ENCODE measurements around the gene CROCC2. TPM values are rescaled to one million over a fixed set of nuclear protein-coding genes. Genes with fewer than 3 reads are reported as not detected.

CROCC2 gene
- total RNA-seq, 1 donor from 2014 or later = not detected

DNA sequence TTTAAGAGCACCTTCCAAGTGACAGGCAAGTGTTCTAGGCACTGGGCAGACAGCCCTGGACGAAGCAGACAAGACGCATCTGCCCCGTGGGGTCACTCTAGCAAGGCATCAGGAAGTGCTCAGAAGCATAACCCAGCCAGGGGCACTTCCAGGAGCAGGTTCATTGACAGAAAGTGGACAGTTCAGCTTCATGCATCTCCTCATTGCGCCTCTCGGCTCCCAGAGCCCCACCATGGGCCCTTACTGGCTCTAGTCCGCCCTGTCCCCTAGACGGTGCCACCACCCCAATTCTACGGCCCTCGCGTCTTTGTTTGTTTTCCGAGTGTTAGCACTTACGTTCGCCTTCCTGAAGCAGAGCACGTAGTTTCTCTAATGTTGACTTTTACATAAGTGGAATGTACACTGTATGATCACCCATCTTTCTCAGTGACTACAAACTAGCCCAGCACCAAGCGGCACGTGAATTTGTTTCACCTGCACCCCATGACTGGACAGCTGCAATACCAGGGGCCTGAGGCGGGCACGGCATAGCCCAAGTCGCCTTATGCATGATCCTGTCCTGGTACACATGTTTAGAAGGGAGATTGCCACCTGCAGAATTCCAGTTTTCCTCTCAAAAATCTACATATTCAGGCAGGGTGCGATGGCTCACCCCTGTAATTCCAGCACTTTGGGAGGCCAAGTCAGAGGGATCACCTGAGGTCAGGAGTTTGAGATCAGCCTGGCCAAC, 125.5 kb downstream of the CROCC2 start:
- DNase-seq (ENCODE audit: low spot score) = peak; percentile 65

DNA sequence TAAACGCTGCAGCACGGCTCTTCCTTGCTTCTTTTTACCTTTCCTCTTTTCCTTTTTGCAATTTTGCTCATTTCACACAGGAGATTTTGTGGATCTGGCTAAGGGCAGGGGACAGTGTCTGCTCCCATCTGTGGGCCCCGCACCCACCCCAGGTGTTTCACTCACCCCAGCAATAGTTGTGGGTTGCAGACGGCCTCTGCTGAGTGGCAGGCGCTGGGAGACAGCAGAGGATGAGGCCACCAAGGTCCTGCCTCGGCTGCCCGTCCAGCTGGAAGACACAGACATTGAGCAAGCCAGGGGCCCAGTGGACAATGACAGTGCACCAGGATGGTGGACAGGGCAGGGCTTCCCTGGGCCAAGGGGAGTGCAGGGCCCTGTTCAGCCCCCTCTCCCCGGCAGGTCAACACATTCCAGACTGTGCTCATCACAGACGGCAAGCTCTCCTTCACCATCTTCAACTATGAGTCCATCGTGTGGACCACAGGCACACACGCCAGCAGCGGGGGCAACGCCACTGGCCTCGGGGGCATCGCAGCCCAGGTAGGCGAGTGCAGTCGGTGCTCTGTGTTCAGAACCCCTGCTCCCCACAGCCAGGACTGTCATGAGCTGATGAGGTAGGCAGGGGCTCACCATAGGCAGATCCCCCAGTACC, 127.3 kb downstream of the CROCC2 start:
- DNase-seq (ENCODE audit: low spot score) = peak; percentile 64

DNA sequence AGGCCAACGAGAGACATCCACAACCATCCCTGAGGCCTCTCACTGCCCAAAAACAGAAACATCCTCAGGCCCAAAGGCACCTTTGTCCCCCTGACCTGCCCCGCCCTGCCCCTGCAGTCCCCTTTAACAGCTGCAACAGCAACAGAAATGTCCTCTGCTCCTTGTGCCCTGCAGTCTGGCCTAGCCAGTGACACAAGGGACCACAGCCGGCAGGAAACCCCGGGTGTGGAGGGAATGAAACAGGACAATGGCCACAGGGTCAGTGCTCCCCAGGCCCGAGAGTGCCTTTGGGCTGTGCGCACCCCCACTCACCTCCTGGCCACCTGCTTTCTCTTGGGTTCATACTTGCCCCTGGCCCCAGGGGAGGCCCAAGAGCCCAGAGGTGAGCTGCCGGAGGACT, 127.9 kb downstream of the CROCC2 start:
- peak; percentile 76 for DNase-seq (ENCODE audit: low spot score)

DNA sequence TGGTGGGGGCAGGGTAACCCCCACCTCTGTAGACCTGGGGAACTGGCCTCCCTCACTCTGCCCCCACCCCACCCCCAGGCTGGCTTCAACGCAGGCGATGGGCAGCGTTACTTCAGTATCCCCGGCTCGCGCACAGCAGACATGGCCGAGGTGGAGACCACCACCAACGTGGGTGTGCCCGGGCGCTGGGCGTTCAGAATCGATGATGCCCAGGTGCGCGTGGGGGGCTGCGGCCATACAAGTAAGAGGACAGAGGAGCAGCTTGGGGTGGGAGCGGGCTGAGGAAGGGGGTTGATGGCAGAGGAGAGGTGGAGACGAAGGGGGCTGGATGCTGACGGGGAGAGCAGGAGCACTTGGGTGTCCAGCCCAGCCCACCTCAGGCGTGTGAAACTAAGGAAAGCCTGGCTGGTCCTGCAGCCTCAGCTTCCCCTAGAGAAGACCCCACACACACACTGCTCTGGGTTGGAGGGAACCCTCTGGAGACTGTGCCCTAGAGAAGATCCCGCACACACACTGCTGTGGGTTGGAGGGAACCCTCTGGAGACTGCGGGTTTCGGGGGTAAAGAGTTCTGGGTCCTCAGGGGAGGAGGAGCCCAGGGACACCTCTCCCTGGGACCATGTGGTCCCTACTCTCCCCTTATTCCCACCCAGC, 128.5 kb downstream of the CROCC2 start:
- peak; percentile 78 for DNase-seq (ENCODE audit: low spot score)

DNA sequence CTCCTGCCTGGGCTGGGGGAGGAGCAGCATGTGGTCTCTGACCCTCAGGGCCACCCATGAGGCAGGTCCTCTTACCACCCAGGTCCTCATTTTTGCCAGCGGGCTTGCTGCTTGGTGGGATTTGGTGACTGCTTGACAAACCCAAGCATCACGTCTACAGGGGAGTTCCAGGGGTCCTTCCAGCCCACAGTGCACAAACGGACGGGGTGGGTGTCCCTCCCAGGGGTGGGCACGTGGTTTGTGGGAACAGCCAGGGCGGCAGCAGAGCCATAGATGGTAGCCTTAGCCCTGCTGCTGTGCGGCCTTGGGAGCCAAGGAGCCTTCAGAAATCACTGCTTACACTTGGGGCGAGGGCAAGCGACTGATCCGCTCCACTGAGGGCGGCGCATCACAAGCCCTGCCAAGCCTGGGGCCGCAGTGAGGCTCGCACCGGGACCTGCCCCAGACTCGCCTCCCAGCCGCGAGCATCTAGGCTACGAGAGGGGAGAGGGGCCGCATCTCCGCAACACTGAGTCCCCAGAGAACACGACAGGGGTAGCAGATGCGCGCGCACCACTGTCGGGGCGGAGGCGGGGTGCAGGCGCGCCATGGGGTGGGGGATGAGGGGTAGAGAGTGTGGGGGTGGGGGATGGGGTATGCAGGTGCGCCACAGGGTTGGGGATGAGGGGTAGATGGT, 129.1 kb downstream of the CROCC2 start:
- DNase-seq (ENCODE audit: low spot score) = peak; percentile 87

DNA sequence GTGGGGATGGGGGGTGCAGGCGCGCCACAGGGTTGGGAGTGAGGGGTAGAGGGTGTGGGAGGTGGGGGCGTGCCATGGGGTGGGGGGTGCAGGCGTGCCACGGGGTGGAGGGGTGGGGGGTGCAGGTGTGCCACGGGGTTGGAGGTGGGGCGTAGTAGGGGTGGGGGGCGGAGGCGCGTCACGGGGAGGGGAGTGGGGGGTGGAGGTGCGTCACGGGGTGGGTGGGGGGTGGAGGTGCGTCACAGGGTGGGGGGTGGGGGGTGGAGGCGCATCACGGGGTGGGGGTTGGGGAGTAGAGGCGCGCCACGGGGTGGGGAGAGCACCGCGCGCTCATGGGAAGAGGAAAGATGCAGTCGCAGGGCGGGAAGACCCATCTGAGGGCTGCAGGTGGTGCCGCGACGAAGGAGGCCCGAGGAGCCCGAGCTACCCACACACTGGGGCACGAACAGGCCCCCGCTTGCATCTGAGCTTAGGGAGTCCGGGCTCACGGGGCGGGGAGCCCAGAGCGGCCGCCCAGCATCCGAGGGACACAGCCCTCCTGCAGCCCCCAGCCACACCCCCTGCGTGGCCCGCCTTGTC, 129.8 kb downstream of the CROCC2 start:
- DNase-seq (ENCODE audit: low spot score) = no peak

DNA sequence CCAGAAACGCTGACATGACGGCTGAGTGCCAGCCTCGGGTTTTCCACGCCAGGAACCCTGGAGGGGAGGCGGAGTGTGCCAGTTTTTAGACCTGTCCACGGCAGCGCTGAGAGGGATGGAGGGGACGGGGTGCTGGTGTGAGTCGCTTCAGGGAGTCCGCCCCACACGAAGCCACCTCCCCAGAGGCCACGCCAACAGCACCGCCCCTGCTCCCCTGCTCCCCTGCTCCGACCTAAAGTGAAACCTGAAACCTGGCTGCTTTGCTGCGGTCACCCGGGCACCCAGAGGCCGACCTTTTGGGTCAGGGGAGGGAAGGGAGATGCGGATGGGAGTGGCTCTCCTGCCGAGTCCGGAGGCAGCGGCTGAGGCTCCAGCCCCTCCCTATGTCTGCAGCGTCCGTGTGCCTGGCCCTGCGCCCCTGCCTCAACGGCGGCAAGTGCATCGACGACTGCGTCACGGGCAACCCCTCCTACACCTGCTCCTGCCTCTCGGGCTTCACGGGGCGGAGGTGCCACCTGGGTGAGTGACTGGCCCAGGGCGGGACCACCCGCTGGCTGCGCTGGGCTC, 130.3 kb downstream of the CROCC2 start:
- DNase-seq (ENCODE audit: low spot score) = no peak

DNA sequence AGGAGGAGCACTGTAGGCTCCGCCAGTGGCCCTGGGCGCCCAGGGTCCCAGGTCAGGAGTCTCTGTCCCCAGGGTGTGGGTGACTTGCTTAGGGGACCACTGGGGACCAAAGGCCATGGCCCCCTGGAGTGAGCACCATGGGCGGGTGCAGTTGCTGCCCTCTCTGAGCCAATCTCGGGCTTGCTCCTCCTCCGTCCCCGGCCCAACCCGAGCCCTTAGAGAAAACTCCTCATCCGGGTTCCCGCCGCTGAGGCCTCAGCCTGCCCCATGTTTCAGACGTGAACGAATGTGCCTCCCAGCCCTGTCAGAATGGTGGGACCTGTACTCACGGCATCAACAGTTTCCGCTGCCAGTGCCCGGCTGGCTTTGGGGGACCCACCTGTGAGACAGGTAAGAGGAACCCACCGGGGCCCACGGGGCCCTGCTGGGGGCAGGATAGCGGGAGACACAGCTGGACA, 130.9 kb downstream of the CROCC2 start:
- DNase-seq (ENCODE audit: low spot score) = no peak

DNA sequence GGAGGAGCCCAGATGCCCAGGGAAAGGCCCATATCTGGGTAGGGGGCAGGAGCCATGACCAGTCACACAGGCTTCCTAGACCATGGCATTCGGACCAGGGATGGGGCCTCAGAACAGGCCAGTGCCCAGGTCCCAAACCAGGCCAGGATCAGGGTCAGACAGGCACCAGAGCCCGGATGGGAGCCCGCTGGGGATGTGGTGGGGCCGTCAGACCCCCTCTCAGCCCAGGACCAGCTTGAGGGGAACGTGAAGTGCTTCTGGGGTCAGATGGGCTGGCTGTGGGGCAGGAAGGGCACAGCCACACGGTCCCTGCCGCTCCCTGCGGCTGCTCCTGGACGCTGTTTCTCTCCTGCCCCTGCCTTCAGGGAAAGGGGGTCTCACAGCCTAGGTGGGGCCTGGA, 131.4 kb downstream of the CROCC2 start:
- DNase-seq (ENCODE audit: low spot score) = peak; percentile 81

DNA sequence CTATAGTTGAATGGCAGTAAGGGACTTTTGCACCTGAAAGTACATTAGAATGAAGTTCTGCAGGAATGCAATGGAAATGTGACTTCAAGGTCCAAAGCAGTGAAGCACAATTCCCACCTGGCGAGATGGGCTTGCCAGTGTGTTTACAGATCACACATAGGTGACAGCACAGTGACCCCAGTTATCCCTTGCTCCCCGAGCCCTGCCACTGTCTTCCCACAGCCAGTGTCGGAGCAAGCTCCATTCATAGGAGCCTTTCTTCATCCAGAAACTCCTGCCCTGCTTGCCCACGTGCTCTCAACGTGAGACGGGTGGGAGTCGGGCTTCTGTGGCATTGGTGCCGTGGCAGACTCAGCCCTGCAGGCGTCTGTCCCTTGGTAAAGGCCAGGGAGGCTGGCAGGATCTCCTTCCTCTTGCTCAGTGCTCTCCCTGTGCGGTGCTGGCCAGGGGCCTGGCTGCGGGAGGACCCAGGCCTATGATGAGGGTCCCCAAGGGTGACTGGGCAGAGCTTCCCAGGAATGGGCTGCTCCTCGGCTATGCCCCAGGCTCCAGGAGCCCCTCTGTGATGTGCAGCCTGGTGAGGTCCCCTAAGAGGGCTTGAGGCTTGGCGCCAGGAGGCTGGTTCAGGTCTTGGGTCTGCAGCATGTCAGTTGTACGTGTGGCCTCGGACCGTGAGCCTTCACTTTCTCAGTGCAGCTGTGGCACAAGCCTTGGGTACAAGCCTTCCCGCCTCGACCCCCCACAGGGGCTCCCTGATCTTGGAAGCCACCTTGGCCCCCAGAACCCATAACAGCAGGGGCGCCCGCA, 132.4 kb downstream of the CROCC2 start:
- DNase-seq (ENCODE audit: low spot score) = peak; percentile 83

DNA sequence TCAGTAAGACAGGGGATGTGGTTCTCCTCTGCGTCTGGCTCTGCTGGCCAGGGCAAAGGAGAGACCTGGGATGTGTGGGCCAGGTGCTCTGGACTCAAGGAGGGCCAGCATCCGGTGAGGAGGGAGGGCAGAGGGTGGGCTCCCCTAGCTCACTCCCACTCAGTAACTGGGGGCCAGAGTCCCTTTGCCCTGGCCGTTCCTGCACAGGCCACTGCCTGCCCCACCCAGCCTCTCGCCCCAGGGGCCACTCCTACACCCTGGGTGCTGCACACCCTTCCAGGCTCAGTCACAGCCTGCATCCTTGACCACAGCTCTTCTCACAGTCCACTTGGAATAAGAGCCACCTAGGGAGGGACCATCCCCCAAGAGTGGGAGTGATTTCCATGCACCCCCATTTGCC, 133.3 kb downstream of the CROCC2 start:
- DNase-seq (ENCODE audit: low spot score) = no peak

DNA sequence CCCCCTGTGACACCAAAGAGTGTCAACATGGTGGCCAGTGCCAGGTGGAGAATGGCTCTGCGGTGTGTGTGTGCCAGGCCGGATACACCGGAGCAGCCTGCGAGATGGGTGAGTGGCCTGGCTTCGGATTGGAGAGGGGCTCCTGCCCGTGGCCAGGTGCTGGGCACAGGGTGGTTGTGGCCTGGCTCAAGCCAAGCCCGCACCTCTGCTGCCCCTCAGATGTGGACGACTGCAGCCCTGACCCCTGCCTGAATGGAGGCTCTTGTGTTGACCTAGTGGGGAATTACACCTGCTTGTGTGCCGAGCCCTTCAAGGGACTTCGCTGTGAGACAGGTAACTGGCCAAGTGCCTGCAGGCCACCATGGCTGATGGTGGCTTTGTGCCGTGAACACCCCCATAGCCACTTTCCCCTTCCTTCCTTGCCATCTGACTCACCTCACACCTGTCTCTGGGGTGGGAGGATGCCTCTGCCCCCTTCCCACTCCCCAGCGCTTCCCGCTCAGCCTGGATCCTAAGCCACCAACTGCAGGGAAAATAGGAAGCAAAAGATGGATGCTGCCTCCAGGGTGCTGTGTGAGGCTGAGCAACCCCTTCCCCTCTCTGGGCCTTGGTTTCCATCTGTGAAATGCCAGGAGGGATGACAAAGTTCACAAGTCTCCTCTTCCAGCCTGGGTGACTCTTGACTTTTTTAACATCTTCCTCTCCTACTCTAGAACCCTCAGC, 134.1 kb downstream of the CROCC2 start:
- peak; percentile 45 for DNase-seq (ENCODE audit: low spot score)

DNA sequence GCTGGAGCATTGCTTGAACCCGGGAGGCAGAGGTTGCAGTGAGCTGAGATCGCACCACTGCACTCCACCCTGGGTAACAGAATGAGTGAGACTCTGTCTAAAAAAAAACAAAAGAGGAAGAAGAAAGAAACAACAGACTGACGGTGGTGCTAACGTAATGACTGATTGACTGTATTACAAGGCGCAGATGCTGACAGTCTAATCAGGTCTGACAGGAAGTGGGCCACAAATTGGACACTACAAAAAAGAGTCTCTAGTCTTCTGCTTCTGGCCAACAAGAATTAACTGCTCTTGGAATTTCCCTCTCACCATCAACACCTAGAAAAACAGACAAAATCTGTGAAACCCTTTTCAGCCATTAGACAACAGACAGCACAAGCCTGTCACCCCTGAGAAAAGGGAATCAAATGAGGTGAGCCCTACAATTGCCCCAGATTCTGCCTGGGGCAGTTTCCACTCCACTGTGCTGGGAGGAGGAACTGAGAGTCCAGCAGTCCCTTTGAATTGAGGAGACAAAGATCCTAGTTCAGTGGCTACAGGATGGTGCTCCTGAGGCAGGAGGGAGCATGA, 135.5 kb downstream of the CROCC2 start:
- no peak for DNase-seq (ENCODE audit: low spot score)

Other genes with a start within 250 kb of the CROCC2 start
- gene AQP12B, start 223.5 kb upstream of the CROCC2 start, total RNA-seq = not detected
- gene AQP12A, start 214.5 kb upstream of the CROCC2 start, total RNA-seq = not detected
- gene KIF1A, start 86.1 kb upstream of the CROCC2 start, total RNA-seq = not detected
- gene AGXT, start 37.5 kb upstream of the CROCC2 start, total RNA-seq = 0.32 TPM
- not detected for gene MAB21L4, start 10.2 kb upstream of the CROCC2 start, total RNA-seq
- gene SNED1, start 92.3 kb downstream of the CROCC2 start, total RNA-seq = 58.0 TPM
- gene MTERF4, start 196.0 kb downstream of the CROCC2 start, total RNA-seq = 23.6 TPM
- 6.4 TPM for gene PASK, start 243.1 kb downstream of the CROCC2 start, total RNA-seq
- gene PPP1R7, start 244.1 kb downstream of the CROCC2 start, total RNA-seq = 48.9 TPM

Measured in mesenteric fat pad (tissue), 1 donor.